Activated naive CD8-positive, alpha-beta T cell (primary cell): ENCODE data around the gene IRF4.
A peak's percentile ranks its signal among the peaks of the same experiment; 100 is the strongest.

ENCODE experiments used
- H3K27ac Mint-ChIP-seq: one replicate; pipeline ENCODE4 v1.8.0; 2021; ENCODE audit warnings: mixed read lengths
- H3K27me3 Mint-ChIP-seq: one replicate; pipeline ENCODE4 v1.8.0; 2021; ENCODE audit warnings: mixed read lengths
- H3K36me3 Mint-ChIP-seq: one replicate; pipeline ENCODE4 v1.8.0; 2021; ENCODE audit warnings: mixed read lengths
- H3K4me1 Mint-ChIP-seq: one replicate; pipeline ENCODE4 v1.8.0; 2021; ENCODE audit warnings: low read depth, mixed read lengths
- H3K4me3 Mint-ChIP-seq: one replicate; pipeline ENCODE4 v1.8.0; 2021; ENCODE audit warnings: mild to moderate bottlenecking, mixed read lengths
- H3K9me3 Mint-ChIP-seq: one replicate; pipeline ENCODE4 v1.8.0; 2021; ENCODE audit warnings: low read depth, mixed read lengths

IRF4 gene

GRCh38 chr6:401994-402640 is 10.6 kb downstream of the IRF4 start:
- Mint-ChIP-seq H3K36me3 (peaks cover 62% of the 10 kb centered on the region), H3K27ac (peak overlapping the region; percentile 96), H3K4me1 (peaks cover 91% of the 10 kb centered on the region), H3K4me3 (peak overlapping the region; percentile 88), H3K27me3 (no peaks in the 10 kb centered on the region), H3K9me3 (no peaks in the 10 kb centered on the region)

DNA sequence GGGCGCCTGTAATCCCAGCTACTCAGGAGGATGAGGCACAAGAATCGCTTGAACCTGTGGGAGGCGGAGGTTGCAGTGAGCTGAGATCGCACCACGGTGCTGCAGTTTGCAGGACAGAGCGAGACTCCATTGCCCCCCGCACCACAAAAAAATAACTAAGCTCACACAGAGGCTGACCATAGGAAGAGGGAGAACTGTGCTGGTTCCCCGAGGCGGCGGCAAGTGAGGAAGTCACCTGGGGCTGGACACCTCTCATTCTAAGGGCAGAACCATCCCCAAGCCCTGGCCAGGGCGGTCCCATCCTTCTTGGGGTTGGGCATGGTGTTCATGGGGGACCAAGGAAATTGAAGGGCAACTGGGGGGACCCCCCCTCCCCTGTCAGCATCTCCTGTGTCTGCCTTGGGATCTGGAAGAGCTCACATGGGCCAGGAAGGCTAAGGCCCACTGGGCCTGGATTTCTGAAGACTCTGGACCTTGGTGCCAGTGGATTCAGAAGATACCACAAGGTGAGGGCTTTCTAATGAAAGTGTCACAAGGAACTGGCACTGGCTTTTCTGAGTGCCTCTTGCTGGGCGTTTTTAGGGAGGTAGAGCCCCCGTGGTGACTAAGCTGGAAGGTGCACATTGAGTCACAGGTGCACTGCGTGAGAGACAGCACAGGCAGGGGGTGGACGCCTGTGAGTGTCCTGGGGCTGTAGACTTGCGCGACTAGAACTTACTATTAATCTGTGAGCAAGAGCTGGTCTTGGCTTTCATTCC is 11.5 kb downstream of the IRF4 start:
- H3K4me1 Mint-ChIP-seq: peaks cover 90% of the 10 kb centered on the region
- H3K36me3 Mint-ChIP-seq: peaks cover 60% of the 10 kb centered on the region

DNA sequence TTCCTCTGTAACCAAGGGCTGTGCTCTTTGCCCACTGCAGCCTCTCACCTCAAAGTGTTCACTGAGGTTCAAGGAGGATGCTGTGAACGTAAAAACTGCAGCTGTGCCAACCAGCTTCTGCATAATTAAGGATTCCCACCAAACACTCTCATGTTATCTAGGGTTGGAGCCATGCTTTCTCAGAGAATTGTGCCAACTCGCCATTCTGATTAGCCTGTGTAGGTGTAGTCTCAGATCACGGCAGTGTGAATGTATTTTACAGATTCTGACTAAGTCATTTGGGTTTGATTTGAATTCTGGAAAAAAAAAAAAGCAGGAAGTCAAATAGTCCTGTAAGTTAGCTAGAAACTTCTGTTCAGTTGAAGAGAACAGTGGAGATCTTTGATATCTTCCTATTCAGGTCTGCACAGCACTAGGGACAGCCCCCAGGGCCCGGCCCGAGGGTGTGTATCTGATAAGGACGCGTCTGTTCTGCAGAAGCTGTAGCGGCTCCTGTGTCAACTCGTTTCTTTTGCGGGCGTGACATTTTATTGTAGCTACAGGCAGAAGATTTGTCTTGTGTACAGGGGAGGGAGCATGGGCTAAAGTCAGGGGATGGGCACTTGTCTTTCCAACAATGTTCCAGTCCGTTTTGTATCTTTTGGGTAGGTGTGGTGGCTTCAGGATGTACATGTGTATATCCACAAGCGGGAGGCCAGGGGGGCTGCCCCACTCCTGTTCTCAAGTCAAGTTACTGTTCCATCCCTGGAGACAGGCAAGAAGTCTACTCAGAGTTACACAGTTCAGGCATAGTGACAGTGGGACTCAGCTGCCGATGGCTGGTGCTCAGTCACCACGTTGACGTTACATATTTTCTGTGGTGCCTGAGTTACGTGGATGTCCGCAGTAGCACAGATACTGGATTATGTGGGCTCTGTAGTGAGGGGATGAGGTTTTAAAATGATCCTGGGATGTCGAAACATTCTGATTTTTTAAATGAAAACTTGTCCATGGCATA is 12.4 kb downstream of the IRF4 start:
- peak overlapping the region; percentile 88 for H3K4me3 Mint-ChIP-seq
- peaks cover 89% of the 10 kb centered on the region for H3K4me1 Mint-ChIP-seq
- no peaks in the 10 kb centered on the region for H3K9me3 Mint-ChIP-seq
- H3K27ac Mint-ChIP-seq: peak overlapping the region; percentile 96
- no peaks in the 10 kb centered on the region for H3K27me3 Mint-ChIP-seq
- H3K36me3 Mint-ChIP-seq: peaks cover 63% of the 10 kb centered on the region

More for the DNA sequence above, 11.5 kb downstream of the IRF4 start:
- peak overlapping the region; percentile 88 for H3K4me3 Mint-ChIP-seq
- H3K27me3 Mint-ChIP-seq: no peaks in the 10 kb centered on the region
- H3K9me3 Mint-ChIP-seq: no peaks in the 10 kb centered on the region
- H3K27ac Mint-ChIP-seq: peak overlapping the region; percentile 96

- Mint-ChIP-seq H3K4me1 (peaks cover 85% of the 10 kb centered on the region), H3K36me3 (peaks cover 65% of the 10 kb centered on the region), H3K27ac (peak overlapping the region; percentile 96), H3K4me3 (peak overlapping the region; percentile 88), H3K27me3 (no peaks in the 10 kb centered on the region), H3K9me3 (no peaks in the 10 kb centered on the region)
Measured at GRCh38 chr6:404685-405423, 13.3 kb downstream of the IRF4 start.

DNA sequence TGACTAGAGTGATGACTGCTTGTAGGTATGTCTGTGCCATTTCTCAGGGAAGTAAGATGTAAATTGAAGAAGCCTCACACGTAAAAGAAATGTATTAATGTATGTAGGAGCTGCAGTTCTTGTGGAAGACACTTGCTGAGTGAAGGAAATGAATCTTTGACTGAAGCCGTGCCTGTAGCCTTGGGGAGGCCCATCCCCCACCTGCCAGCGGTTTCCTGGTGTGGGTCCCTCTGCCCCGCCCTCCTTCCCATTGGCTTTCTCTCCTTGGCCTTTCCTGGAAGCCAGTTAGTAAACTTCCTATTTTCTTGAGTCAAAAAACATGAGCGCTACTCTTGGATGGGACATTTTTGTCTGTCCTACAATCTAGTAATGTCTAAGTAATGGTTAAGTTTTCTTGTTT is 16.6 kb downstream of the IRF4 start:
- Mint-ChIP-seq H3K9me3 (no peaks in the 10 kb centered on the region), H3K27me3 (no peaks in the 10 kb centered on the region), H3K4me1 (peaks cover 65% of the 10 kb centered on the region), H3K27ac (peak overlapping the region; percentile 83), H3K36me3 (peaks cover 57% of the 10 kb centered on the region), H3K4me3 (peak overlapping the region; percentile 36)

GRCh38 chr6:408599-409102 is 17.1 kb downstream of the IRF4 start:
- Mint-ChIP-seq H3K4me1 (peaks cover 60% of the 10 kb centered on the region), H3K36me3 (peaks cover 52% of the 10 kb centered on the region), H3K4me3 (no peak overlapping the region)

DNA sequence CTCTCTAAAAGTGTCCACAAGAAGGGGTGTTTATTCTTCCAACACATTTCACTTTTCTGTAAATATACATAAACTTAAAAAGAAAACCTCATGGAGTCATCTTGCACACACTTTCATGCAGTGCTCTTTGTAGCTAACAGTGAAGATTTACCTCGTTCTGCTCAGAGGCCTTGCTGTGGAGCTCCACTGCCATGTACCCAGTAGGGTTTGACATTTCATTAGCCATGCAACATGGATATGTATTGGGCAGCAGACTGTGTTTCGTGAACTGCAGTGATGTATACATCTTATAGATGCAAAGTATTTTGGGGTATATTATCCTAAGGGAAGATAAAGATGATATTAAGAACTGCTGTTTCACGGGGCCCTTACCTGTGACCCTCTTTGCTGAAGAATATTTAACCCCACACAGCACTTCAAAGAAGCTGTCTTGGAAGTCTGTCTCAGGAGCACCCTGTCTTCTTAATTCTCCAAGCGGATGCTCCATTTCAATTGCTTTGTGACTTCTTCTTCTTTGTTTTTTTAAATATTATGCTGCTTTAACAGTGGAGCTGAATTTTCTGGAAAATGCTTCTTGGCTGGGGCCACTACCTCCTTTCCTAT is 17.9 kb downstream of the IRF4 start:
- Mint-ChIP-seq H3K4me1 (peaks cover 51% of the 10 kb centered on the region), H3K27me3 (no peaks in the 10 kb centered on the region), H3K4me3 (no peak overlapping the region), H3K9me3 (peaks cover under 1% of the 10 kb centered on the region), H3K36me3 (peaks cover 49% of the 10 kb centered on the region), H3K27ac (peak overlapping the region; percentile 80)

More at GRCh38 chr6:408599-409102, 17.1 kb downstream of the IRF4 start:
- no peaks in the 10 kb centered on the region for H3K9me3 Mint-ChIP-seq
- H3K27me3 Mint-ChIP-seq: no peaks in the 10 kb centered on the region
- H3K27ac Mint-ChIP-seq: peak overlapping the region; percentile 83

DNA sequence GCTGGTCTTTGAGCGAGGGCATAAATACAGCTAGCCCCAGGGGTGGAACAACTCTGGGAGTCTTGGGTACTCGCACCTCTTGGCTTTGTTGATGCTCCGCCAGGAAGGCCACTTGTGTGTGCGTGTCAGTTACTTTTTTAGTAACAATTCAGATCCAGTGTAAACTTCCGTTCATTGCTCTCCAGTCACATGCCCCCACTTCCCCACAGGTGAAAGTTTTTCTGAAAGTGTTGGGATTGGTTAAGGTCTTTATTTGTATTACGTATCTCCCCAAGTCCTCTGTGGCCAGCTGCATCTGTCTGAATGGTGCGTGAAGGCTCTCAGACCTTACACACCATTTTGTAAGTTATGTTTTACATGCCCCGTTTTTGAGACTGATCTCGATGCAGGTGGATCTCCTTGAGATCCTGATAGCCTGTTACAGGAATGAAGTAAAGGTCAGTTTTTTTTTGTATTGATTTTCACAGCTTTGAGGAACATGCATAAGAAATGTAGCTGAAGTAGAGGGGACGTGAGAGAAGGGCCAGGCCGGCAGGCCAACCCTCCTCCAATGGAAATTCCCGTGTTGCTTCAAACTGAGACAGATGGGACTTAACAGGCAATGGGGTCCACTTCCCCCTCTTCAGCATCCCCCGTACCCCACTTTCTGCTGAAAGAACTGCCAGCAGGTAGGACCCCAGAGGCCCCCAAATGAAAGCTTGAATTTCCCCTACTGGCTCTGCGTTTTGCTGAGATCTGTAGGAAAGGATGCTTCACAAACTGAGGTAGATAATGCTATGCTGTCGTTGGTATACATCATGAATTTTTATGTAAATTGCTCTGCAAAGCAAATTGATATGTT is 19.2 kb downstream of the IRF4 start:
- H3K9me3 Mint-ChIP-seq: peaks cover 14% of the 10 kb centered on the region
- no peaks in the 10 kb centered on the region for H3K27me3 Mint-ChIP-seq
- no peak overlapping the region for H3K4me3 Mint-ChIP-seq
- peaks cover 42% of the 10 kb centered on the region for H3K4me1 Mint-ChIP-seq
- H3K27ac Mint-ChIP-seq: peak overlapping the region; percentile 80
- peaks cover 48% of the 10 kb centered on the region for H3K36me3 Mint-ChIP-seq

DNA sequence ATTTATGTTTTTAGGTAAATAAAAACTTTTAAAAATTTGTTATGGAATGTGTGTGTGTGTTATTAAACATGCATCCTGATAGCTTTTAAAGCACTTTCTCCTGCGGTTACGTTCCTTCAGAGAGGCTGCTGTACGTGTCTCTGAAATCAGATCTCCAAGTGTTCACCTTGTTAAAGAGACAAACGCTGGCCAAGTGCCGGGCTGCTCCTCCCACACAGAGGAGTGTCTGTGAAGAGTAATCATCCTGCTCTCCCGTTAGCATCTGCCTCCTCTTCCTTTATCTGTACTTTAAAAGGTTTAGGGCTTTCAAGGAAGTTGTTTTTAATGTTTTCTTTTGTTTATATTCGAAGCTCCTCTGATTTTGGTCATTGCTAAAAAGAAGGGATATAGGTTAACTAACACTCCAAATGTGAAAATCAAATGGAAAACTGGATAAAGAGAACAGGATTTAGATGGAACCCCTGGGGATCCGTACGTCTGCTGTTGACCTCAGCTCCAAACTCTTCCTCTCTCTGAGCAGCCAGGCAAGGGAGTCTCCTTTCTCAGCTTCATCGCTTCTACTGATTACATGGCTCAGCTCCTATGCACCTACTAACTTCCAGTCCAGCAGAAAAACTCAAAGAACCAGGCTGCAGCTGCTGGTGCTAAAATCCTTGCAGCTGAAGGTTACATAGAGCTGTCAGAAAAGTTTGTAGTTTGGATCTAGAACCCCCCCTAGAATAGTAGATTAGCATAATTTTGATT is 20.0 kb downstream of the IRF4 start:
- H3K36me3 Mint-ChIP-seq: peaks cover 48% of the 10 kb centered on the region
- H3K9me3 Mint-ChIP-seq: peaks cover 20% of the 10 kb centered on the region
- H3K4me1 Mint-ChIP-seq: peaks cover 38% of the 10 kb centered on the region
- peak overlapping the region; percentile 64 for H3K27ac Mint-ChIP-seq
- H3K27me3 Mint-ChIP-seq: no peaks in the 10 kb centered on the region
- no peak overlapping the region for H3K4me3 Mint-ChIP-seq

GRCh38 chr6:412146-412886 is 20.8 kb downstream of the IRF4 start:
- no peaks in the 10 kb centered on the region for H3K27me3 Mint-ChIP-seq
- no peak overlapping the region for H3K4me3 Mint-ChIP-seq
- H3K9me3 Mint-ChIP-seq: peaks cover 20% of the 10 kb centered on the region
- peak overlapping the region; percentile 64 for H3K27ac Mint-ChIP-seq
- peaks cover 31% of the 10 kb centered on the region for H3K4me1 Mint-ChIP-seq
- peaks cover 43% of the 10 kb centered on the region for H3K36me3 Mint-ChIP-seq

DNA sequence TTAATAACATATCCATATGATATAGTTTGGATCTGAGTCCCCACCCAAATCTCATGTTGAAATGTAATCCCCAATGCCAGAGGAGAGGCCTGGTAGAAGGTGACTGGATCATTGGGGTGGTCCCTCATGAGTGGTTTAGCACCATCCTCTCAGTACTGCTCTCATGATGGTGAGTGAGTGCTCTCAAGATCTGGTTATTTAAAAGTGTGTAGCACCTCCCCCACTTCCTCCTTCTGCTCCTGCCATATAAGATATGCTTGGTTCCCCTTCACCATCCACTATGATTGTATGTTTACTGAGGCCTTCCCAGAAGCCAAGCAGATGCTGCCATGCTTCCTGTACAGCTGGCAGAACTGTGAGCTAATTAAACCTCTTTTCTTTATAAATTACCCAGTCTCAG is 22.9 kb downstream of the IRF4 start:
- H3K27ac Mint-ChIP-seq: no peak overlapping the region
- peaks cover 20% of the 10 kb centered on the region for H3K9me3 Mint-ChIP-seq
- H3K36me3 Mint-ChIP-seq: peaks cover 30% of the 10 kb centered on the region
- no peaks in the 10 kb centered on the region for H3K27me3 Mint-ChIP-seq
- H3K4me1 Mint-ChIP-seq: peaks cover 16% of the 10 kb centered on the region
- H3K4me3 Mint-ChIP-seq: no peak overlapping the region

GRCh38 chr6:415087-415486 is 23.5 kb downstream of the IRF4 start:
- peaks cover 29% of the 10 kb centered on the region for H3K36me3 Mint-ChIP-seq
- H3K4me3 Mint-ChIP-seq: no peak overlapping the region
- peak overlapping the region; percentile 47 for H3K27ac Mint-ChIP-seq

More at GRCh38 chr6:415087-415486, 23.5 kb downstream of the IRF4 start:
- Mint-ChIP-seq H3K9me3 (peaks cover 20% of the 10 kb centered on the region), H3K4me1 (peaks cover 15% of the 10 kb centered on the region), H3K27me3 (no peaks in the 10 kb centered on the region)
